22Rv1 (cell line): ENCODE measurements around the gene CDH15.

Source experiments
- ZFX ChIP-seq: fragments of 450-650 bp; IDR thresholded peaks from 2 replicates; pipeline ENCODE4 v1.6.1; 2017; ENCODE audit warnings: antibody characterized with exemption, borderline replicate concordance
- TF ChIP-seq, protein P1 (sequence below): fragments of 450-650 bp; IDR thresholded peaks from 2 replicates; pipeline ENCODE4 v1.5.1; 2017; ENCODE audit warnings: mild to moderate bottlenecking

GRCh38 chr16:89178453-89179147, 7.1 kb downstream of the CDH15 start:
- TF ChIP-seq, protein P1, sequence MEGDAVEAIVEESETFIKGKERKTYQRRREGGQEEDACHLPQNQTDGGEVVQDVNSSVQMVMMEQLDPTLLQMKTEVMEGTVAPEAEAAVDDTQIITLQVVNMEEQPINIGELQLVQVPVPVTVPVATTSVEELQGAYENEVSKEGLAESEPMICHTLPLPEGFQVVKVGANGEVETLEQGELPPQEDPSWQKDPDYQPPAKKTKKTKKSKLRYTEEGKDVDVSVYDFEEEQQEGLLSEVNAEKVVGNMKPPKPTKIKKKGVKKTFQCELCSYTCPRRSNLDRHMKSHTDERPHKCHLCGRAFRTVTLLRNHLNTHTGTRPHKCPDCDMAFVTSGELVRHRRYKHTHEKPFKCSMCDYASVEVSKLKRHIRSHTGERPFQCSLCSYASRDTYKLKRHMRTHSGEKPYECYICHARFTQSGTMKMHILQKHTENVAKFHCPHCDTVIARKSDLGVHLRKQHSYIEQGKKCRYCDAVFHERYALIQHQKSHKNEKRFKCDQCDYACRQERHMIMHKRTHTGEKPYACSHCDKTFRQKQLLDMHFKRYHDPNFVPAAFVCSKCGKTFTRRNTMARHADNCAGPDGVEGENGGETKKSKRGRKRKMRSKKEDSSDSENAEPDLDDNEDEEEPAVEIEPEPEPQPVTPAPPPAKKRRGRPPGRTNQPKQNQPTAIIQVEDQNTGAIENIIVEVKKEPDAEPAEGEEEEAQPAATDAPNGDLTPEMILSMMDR, result no peak
- TF ChIP-seq ZFX, result no peak
